BE2C (cell line): Measurements from ENCODE around the gene EVI5.
"Not testable (repeated sequence)": the region's sequence is repeated elsewhere in the genome, so short reads cannot be mapped to it uniquely, and the experiment has no call there.

Experiments used
- DNase-seq: peaks from one replicate; pipeline ENCODE4 v3.0.0-alpha.2; 2020
- H3K27me3 ChIP-seq: fragments of 250-450 bp; sonication (Bioruptor Pico); 2 replicates; pipeline ENCODE4 v1.5.1; 2020; ENCODE audit warnings: mild to moderate bottlenecking
- H3K36me3 ChIP-seq: fragments of 250-450 bp; sonication (Bioruptor Pico); 2 replicates; pipeline ENCODE4 v1.5.1; 2020; ENCODE audit warnings: mild to moderate bottlenecking
- H3K4me1 ChIP-seq: fragments of 250-450 bp; sonication (Bioruptor Pico); 2 replicates; pipeline ENCODE4 v1.5.1; 2020
- H3K4me3 ChIP-seq: 2 replicates; pipeline ENCODE4 v1.5.1; 2011; ENCODE audit warnings: low read depth, low read length
- H3K9me3 ChIP-seq: fragments of 250-450 bp; sonication (Bioruptor Pico); 2 replicates; pipeline ENCODE4 v1.5.1; 2020
- TF ChIP-seq, protein P1 (sequence below): IDR thresholded peaks from 2 replicates; pipeline ENCODE4 v1.5.1; 2012; ENCODE audit warnings: mild to moderate bottlenecking, low read depth, low read length

Gene EVI5

DNA sequence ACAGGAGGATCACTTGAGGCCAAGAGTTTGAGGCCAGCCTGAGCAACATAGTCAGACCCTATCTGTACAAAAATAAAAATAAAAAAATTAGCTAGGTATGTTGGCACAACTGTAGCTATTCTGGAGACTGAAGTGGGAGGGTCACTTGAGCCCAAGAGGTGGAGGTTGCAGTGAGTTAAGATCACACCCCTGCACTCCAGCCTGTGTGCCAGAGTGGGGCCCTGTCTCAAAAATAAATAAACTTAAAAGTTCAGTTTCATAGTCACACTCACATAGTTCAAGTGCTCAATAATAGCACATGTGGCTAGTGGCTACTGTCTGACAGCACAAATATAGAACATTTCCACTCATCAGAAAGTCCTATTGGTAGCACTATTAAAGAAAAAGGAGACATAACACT lies 5.2 kb upstream of the EVI5 start:
- Histone ChIP-seq H3K36me3 (no peaks in the 10 kb centered on the region), H3K4me3 (no peak overlapping the region), H3K9me3 (no peaks in the 10 kb centered on the region), H3K27me3 (no peaks in the 10 kb centered on the region), H3K4me1 (no peaks in the 10 kb centered on the region)
- no peak for DNase-seq
- TF ChIP-seq, protein P1, sequence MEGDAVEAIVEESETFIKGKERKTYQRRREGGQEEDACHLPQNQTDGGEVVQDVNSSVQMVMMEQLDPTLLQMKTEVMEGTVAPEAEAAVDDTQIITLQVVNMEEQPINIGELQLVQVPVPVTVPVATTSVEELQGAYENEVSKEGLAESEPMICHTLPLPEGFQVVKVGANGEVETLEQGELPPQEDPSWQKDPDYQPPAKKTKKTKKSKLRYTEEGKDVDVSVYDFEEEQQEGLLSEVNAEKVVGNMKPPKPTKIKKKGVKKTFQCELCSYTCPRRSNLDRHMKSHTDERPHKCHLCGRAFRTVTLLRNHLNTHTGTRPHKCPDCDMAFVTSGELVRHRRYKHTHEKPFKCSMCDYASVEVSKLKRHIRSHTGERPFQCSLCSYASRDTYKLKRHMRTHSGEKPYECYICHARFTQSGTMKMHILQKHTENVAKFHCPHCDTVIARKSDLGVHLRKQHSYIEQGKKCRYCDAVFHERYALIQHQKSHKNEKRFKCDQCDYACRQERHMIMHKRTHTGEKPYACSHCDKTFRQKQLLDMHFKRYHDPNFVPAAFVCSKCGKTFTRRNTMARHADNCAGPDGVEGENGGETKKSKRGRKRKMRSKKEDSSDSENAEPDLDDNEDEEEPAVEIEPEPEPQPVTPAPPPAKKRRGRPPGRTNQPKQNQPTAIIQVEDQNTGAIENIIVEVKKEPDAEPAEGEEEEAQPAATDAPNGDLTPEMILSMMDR: no peak

DNA sequence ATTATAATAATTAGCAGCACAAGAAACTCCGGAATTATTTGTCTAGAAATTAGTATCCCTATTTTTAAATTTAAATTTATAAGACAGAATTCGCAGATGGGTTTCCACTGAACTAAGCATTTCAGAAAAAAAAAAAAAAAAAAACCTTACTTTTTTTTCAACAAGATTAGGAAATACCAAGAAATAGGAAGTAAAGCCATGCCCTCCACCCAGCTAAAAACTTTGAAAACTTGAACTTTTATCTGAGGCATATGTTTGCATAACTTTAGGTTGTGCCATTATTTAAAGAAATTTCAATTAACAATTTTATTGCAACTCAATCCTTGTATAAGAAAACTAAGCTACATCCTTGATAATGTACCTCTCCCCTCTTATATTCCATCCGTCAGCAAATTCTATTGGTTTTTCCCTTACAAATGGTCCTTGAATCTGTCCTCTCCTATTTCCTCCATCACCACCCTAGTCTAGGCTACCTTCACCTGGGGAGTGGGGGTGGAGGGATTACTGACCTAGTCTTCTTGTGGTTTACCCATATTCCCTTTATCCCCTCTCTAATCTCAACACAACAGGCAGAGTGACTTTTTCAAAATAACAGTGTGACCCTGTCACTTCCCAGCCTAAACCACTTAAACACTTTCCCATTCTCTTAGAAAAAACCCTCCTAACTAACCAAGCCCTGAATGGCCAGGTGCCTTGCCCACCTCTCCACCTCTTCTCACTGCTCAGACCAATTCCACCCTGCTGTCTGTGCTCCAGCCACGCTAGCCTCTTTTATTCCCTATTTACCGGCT lies 1.4 kb upstream of the EVI5 start:
- no peaks in the 10 kb centered on the region for H3K36me3 ChIP-seq
- no peaks in the 10 kb centered on the region for H3K27me3 ChIP-seq
- TF ChIP-seq, protein P1: no peak
- no peak for DNase-seq
- H3K9me3 ChIP-seq: no peaks in the 10 kb centered on the region
- H3K4me1 ChIP-seq: no peaks in the 10 kb centered on the region
- no peak overlapping the region for H3K4me3 ChIP-seq

DNA sequence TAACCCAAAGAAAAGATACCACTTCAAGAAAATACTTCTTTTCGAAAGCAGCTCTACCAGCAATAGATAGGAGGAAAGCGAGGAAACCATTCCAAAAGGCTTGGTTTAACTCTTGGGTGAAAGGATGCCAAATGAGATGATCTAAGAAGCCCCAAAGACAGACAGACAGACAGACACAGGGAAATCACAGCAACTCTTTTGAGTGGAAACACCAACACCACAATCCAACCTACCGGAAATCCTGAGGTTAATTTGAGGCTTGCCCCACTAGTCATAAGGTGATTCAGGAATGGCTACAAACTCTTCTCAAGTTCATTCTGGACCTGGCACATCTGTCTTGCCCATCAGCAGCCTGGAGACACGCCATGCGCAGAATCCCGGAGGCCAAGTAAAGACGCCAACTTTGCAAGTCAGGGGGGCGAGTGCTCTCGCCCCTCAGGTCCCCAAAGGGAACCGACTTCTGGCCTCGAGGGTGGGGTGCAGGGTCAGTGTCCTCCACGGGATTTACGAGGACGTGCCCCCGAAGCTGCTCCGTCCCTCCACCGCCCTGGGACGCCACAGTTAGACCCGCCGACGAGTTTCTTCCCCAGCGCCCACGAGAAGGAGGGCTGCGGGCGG lies 778 bp downstream of the EVI5 start:
- Histone ChIP-seq H3K4me3 (peak overlapping the region; percentile 75), H3K27me3 (no peaks in the 10 kb centered on the region), H3K4me1 (no peaks in the 10 kb centered on the region), H3K36me3 (no peaks in the 10 kb centered on the region), H3K9me3 (no peaks in the 10 kb centered on the region)
- TF ChIP-seq, protein P1: no peak
- peak; percentile 6 for DNase-seq

DNA sequence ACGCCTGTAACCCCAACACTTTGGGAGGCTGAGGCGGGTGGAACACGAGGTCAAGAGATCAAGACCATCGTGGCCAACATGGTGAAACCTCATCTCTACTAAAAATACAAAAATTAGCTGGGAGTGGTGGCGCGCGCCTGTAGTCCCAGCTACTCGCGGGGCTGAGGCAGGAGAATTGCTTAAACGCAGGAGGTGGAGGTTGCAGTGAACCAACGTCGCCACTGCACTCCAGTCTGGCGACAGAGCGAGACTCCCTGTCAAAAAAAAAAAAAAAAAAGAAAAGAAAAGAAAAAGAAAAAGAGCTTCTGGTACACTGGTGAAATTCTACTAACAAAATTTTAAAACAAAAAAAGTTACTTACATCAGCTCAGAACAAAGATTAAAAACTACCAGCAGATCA lies 1.4 kb downstream of the EVI5 start:
- peak; percentile 10 for DNase-seq
- H3K36me3 ChIP-seq, H3K27me3 ChIP-seq, H3K4me1 ChIP-seq, H3K9me3 ChIP-seq: not testable (repeated sequence)
- peak overlapping the region; percentile 75 for H3K4me3 ChIP-seq

DNA sequence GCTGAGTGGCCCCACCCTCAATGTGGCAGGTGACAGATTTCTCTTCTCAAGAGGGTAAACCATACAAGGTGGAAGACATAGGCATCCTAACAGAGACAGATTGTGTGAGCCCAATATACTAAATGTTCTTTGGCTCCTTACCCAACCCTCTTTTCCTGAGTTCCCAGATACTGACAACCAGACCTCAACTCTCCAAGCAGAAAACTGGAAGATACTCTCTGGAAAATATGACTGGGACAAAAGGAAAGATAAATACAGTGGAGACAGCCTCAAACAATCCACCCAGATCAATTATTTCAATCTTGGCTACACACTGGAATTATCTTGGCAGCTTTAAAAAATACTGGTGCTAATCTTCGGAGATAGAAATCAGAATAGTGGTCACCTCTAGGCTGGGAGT lies 6.5 kb downstream of the EVI5 start:
- no peaks in the 10 kb centered on the region for H3K4me1 ChIP-seq
- no peaks in the 10 kb centered on the region for H3K9me3 ChIP-seq
- no peaks in the 10 kb centered on the region for H3K36me3 ChIP-seq
- H3K27me3 ChIP-seq: no peaks in the 10 kb centered on the region
- H3K4me3 ChIP-seq: no peak overlapping the region
- no peak for DNase-seq
- TF ChIP-seq, protein P1: no peak

DNA sequence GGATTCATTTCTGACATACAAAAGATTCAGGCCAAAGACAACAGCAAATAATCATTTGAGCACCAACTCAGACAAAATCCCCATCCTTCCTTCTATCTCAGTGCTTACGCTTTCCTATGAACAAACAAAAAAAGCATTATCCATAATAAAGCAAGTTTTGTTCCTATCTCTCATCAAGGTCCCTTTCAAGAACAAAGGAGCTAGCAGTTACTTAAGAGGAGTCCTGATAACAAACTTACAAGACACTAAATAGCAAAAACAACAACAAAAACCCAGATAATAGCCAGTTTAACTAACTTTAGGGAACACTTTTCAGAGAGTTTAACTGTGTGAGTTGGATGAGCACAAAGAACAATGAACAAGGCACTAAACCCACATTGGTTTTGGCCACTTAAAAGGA lies 10.5 kb downstream of the EVI5 start:
- TF ChIP-seq, protein P1: no peak
- no peaks in the 10 kb centered on the region for H3K9me3 ChIP-seq
- DNase-seq: no peak
- H3K36me3 ChIP-seq: no peaks in the 10 kb centered on the region
- H3K27me3 ChIP-seq: no peaks in the 10 kb centered on the region
- no peak overlapping the region for H3K4me3 ChIP-seq
- no peaks in the 10 kb centered on the region for H3K4me1 ChIP-seq

DNA sequence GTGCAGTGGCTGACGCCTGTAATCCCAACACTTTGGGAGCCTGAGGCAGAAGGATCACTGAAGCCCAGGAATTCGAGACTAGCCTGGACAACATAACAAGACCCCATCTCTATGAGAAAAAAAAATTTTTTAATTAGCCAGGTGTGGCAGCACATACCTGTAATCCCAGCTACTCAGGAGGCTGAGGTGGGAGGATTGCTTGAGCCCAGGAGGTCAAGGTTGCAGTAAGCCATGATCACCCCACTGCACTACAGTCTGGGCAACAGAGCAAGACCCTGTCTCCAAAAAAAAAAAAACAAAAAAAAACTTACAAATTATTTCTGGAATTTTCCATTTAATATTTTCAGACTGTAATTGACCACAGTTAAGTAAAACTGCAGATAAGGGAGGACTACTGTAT lies 11.2 kb downstream of the EVI5 start:
- H3K4me3 ChIP-seq, H3K4me1 ChIP-seq, H3K36me3 ChIP-seq, DNase-seq, H3K27me3 ChIP-seq, H3K9me3 ChIP-seq: not testable (repeated sequence)
